Activated T-helper 1 cell treated with anti-CD3 and anti-CD28 coated beads, Interleukin-12 subunit alpha, Interleukin-12 subunit beta, Interleukin-2, Interleukin-4 antibody, amounts not matched to agents 30 ng/mL and 10 ng/mL and 1 ng/mL, durations not matched to agents 14 hours and 24 hours and 36 hours (primary cell): ENCODE measurements around the gene STAT2. TPM values are rescaled to one million over a fixed set of nuclear protein-coding genes. Genes with fewer than 3 reads are reported as not detected.

ENCODE experiments used
- DNase-seq: peaks from one replicate; pipeline ENCODE4 v3.0.0; 2021; ENCODE audit warnings: low spot score
- H3K27ac Mint-ChIP-seq: one replicate; pipeline ENCODE4 v1.8.0; 2021; ENCODE audit warnings: mild to moderate bottlenecking, mixed read lengths
- H3K27me3 Mint-ChIP-seq: one replicate; pipeline ENCODE4 v1.8.0; 2022; ENCODE audit warnings: mild to moderate bottlenecking, moderate library complexity, mixed read lengths; ENCODE audit not compliant: insufficient read depth
- H3K36me3 Mint-ChIP-seq: one replicate; pipeline ENCODE4 v1.8.0; 2021; ENCODE audit warnings: low read depth, mixed read lengths
- H3K4me1 Mint-ChIP-seq: one replicate; pipeline ENCODE4 v1.8.0; 2021; ENCODE audit warnings: low read depth, mixed read lengths
- H3K4me3 Mint-ChIP-seq: one replicate; pipeline ENCODE4 v1.8.0; 2021; ENCODE audit warnings: mild to moderate bottlenecking, moderate library complexity, mixed read lengths
- H3K9me3 Mint-ChIP-seq: one replicate; pipeline ENCODE4 v1.8.0; 2021; ENCODE audit warnings: mixed read lengths
- intact Hi-C: fragments of 100-400 bp; cut with micrococcal nuclease; formaldehyde crosslinking; loops from one replicate; pipeline ENCODE4 v1.15.1; 2024
- total RNA-seq: library from RNA; stranded (reverse); gene quantifications from 2 replicates; pipeline ENCODE4 v1.2.3, GENCODE V29; 2022

The STAT2 gene
- total RNA-seq, 1 donor from 2014 or later = 71.3 TPM

DNA sequence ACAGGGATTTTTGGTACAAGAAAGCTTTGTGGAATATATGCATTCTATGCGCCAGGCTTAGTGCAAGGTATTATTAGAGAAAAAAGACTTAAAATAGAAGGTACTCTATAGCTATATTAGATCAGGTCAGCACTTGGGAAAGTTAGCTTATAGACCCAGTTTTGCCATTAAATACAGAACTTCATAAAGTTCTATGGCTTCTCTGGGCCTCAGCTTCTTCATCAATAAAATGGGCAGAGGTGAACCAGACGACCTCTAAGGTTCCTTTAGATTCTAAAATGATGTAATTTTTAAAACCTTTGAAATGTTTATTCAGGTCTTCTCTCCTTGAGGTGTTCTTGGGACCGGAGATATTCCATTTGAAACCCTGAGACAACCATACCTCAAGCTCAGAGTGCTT, 51.2 kb downstream of the STAT2 start:
- Mint-ChIP-seq H3K4me3 (no peak overlapping the region), H3K9me3 (no peaks in the 10 kb centered on the region), H3K4me1 (no peaks in the 10 kb centered on the region), H3K27ac (no peak overlapping the region), H3K36me3 (peaks cover 19% of the 10 kb centered on the region), H3K27me3 (no peaks in the 10 kb centered on the region)
- DNase-seq = no peak
- intact Hi-C loops = no loop called here

DNA sequence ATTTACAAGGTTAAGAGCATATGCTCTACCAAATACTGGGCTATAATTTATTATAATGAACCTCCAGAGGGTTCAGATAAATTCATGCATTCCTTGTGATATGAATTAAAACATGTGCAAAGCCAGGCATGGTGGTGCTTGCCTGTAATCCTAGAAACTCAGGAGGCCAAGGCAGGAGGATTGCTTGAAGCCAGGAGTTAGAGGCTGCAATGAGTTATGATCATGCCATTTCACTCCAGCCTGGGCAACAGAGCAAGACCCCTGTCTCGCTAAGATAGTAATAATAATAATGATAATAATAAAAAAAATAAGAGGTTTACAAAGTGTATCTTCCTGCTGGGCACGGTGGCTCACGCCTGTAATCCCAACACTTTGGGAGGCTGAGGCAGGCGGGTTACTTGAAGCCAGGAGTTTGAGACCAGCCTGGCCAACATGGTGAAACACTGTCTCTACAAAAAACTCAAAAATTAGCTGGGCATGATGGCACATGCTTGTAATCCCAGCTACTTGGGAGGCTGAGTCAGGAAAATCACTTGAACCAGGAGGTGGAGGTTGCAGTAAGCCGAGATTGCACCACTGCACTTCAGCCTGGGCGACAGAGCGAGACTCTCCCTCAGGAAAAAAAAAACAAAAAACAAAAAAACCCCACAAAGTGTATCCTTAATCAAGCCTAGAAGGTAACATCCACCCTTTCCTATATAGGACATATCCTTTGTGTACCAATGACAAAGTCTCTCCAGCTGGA, 52.5 kb downstream of the STAT2 start:
- Mint-ChIP-seq H3K27me3 (no peaks in the 10 kb centered on the region), H3K4me1 (peaks cover under 1% of the 10 kb centered on the region), H3K9me3 (no peaks in the 10 kb centered on the region), H3K27ac (no peak overlapping the region), H3K36me3 (peaks cover 19% of the 10 kb centered on the region), H3K4me3 (no peak overlapping the region)
- intact Hi-C loops = no loop called here
- DNase-seq = no peak

DNA sequence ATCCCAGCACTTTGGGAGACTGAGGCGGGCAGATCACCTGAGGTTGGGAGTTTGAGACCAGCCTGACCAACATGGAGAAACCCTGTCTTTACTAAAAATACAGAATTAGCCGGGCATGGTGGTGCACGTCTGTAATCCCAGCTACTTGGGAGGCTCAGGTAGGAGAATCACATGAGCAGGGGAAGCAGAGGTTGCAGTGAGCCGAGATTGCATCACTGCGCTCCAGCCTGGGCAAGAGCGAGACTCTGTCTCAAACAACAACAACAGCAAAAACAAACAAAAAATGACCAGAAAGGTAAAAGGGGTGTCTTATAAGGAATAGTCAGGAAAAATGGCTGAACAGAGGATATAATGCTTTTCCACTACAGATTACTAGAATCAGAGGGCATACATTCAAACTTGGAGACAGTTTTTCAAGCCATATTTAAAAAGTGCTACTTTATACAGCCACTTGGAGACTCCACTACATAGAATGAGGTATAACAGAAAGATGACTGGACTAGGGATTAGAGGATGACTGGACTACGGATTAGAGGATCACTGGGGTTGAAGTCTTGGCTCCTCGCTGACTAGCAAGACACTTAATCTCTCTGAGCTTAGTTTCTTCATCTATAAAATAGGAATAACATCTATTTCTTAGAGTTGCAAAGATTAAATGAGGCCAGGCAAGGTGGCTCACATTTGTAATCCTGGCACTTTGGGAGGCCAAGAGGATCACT, 54.9 kb downstream of the STAT2 start:
- peaks cover 11% of the 10 kb centered on the region for H3K36me3 Mint-ChIP-seq
- no peaks in the 10 kb centered on the region for H3K27me3 Mint-ChIP-seq
- H3K9me3 Mint-ChIP-seq = no peaks in the 10 kb centered on the region
- H3K27ac Mint-ChIP-seq = no peak overlapping the region
- H3K4me3 Mint-ChIP-seq = no peak overlapping the region
- no peak for DNase-seq
- intact Hi-C loops = no loop called here
- H3K4me1 Mint-ChIP-seq = peaks cover 20% of the 10 kb centered on the region

DNA sequence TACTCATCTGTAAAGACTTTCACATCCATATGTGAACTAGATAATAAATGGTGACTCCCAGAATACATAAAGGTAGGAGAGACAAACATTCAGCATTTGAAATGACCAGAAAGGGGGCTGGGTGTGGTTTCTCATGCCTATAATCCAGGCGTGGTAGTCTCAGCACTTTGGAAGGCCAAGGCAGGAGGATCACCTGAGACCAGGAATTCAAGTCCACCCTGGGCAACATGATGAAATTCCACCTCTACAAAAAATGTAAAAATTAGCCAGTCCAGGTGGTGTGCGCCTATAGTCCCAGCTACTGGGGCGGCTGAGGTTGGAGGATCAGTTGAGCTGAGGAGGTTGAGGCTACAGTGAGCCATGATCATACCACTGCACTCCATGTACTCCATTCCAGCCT, 55.6 kb downstream of the STAT2 start:
- Mint-ChIP-seq H3K36me3 (peaks cover 7% of the 10 kb centered on the region), H3K4me3 (no peak overlapping the region), H3K4me1 (peaks cover 21% of the 10 kb centered on the region), H3K27me3 (no peaks in the 10 kb centered on the region), H3K27ac (no peak overlapping the region), H3K9me3 (no peaks in the 10 kb centered on the region)
- no peak for DNase-seq
- intact Hi-C loops = no loop called here

DNA sequence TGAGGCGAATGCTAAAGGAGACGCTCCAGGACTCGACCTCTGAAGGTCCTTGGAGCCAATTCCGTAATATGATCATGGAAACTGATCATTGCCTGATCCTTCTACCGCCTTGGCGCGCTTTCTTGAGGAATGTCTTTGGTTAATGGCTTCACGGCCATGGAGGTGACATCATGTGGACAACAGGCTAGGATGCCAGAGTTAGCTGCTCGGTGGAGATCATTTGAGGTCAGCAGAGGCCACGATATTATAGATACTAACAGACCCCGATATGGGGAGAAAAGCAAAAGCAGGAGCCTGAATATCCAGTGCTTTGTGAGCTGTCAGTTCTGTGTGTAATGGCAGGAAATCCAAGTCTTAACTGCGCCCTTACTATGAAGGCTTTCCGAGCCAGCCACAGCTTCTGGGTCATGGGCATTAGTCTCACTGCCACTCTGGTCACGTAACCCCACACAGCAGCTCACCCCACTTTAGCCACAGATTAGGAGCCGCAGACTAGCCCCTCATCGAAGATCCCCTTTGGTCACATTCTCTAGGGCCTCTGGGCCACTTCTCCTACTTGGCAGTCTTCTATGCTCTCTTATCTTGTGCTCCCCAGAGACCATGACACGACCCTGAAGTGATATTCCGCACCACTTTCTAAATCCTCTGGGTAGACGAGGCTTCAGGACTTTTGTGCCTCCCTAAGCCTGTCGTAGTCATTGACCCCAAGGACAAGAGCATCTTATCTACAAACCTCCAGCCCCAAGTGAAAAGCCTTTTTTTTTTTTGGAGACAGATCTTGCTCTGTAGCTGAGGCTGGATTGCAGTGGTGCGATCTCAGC, 59.1 kb downstream of the STAT2 start:
- intact Hi-C loops = loop anchor here (1.0 kb wide), 12 partner anchors 15 to 483 kb away; partner anchors contain the start of genes ANKRD52, IL23A, ORMDL2 and PAN2
- peaks cover 51% of the 10 kb centered on the region for H3K4me1 Mint-ChIP-seq
- H3K27me3 Mint-ChIP-seq = no peaks in the 10 kb centered on the region
- peaks cover 24% of the 10 kb centered on the region for H3K36me3 Mint-ChIP-seq
- no peak for DNase-seq
- H3K9me3 Mint-ChIP-seq = no peaks in the 10 kb centered on the region
- H3K27ac Mint-ChIP-seq = peak overlapping the region; percentile 90
- H3K4me3 Mint-ChIP-seq = peak overlapping the region; percentile 98

DNA sequence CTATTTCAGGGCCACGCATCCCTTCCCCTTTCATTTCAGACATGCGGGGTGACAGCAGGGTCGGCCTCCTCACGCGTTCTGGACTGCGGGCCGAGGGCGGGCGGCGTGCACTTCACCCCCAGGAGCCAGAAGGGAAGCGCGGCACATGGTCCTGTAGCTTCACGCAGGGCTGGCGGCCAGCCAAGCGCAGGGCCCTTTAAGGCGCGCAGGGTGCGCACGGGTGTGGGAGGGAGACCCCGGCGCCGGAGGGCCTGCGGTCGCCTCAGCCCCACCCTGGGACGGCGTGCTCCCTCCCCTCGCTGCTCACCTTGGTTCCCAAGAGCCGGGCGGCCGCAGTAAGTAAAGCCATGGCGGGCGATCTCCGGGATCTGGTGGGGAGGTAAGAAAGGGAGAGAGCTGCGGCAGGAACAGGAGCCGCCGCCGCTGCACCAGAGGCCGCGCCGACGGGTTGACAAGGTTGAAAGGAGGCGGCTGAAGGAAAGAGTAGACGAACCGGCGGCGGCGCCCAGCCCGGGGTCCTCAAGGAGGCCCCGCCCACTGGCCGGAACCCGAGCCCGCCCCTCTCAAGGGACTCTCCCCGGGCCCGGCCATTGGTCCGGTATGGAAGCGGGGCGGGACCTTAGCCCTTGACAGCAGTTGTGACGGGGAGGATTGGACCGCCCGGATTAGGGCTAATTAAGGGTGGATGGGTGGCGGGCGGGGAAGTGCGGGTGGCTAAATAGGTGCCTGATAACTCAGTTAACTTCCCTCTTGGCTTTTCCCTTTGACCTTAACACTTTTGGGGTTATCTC, 59.9 kb downstream of the STAT2 start, which contains the start of gene CS:
Gene CS, minus strand, starts transcription at position 478 of the 791 bp plus-strand sequence. Its CDS starts 129 bp downstream, at position 349.
- intact Hi-C loops = loop anchor here (1.0 kb wide), 12 partner anchors 16 to 482 kb away; partner anchors contain the start of genes ANKRD52, IL23A, ORMDL2 and PAN2
- peaks cover 22% of the 10 kb centered on the region for H3K36me3 Mint-ChIP-seq

DNA sequence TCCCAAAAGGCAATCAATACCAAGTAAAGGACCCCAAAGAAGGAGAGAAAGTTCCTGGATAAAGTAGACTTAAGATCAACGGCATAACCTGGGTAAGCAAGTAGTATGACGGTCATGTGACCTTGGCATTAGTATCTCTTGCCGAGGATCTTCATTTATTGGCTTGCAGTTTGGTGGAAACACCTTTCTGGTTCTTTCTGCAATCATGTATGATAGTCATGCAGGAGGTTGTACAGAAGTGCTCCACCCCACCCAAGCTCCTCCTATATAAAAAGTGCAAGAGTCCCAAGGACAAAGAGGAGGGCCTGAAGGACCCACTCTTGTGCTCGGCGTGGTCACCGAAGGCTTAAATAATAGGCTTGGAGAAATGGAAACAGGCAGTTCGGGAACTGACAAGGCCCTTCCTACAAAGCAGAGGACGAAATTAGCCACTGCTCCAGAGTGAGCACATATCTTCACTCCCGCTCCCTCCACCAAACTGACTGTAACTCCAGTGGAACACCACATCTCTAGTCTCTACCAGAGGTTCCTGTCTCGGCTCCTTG, 60.5 kb downstream of the STAT2 start:
- no peaks in the 10 kb centered on the region for H3K27me3 Mint-ChIP-seq
- no peaks in the 10 kb centered on the region for H3K9me3 Mint-ChIP-seq
- peaks cover 20% of the 10 kb centered on the region for H3K36me3 Mint-ChIP-seq
- intact Hi-C loops = no loop called here
- DNase-seq = peak; percentile 20
- H3K27ac Mint-ChIP-seq = peak overlapping the region; percentile 90
- peaks cover 51% of the 10 kb centered on the region for H3K4me1 Mint-ChIP-seq
- H3K4me3 Mint-ChIP-seq = peak overlapping the region; percentile 98

More for the DNA sequence above, 59.9 kb downstream of the STAT2 start, which contains the start of gene CS:
- Mint-ChIP-seq H3K27ac (peak within 1 kb of the TSS; percentile 90), H3K9me3 (no peaks in the 10 kb centered on the region), H3K4me1 (peaks cover 51% of the 10 kb centered on the region), H3K27me3 (no peaks in the 10 kb centered on the region), H3K4me3 (peak within 1 kb of the TSS; percentile 98)
- peak; percentile 98 for DNase-seq

DNA sequence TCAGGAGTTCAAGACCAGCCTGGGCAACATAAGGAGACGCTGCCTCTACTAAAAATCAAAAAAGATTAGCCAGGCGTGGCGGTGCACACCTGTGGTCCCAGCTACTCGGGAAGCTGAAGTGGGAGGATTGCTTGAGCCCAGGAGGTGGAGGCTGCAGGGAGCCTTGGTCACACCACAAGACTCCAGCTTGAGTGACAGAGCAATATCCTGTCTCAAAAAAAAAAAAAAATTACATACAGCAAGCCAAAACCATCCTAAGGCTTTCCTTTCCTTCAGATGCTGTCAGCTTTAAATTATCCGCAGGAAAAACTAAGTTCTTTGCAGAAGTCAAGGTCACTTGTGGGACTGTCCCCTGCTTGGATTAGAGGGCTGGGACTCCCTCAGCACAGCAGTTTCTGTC, 61.1 kb downstream of the STAT2 start:
- no peaks in the 10 kb centered on the region for H3K27me3 Mint-ChIP-seq
- peaks cover 54% of the 10 kb centered on the region for H3K4me1 Mint-ChIP-seq

DNA sequence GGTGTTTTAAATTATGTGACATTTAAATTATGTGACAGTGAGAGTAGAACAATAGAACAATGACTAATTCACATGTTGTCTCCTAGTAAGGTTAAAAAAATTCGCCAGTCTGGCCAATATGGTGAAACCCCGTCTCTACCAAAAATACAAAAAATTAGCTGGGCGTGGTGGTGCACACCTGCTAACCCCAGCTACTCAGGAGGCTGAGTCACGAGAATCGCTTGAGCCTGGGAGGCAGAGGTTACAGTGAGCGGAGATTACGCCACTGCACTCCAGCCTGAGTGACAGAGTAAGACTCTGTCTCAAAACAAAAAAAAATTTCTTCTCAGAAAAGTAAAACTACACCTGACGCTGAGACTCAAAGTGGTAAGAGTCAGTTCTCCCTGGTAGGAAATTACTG, 62.5 kb downstream of the STAT2 start:
- H3K4me3 Mint-ChIP-seq = peak overlapping the region; percentile 60

More for the DNA sequence above, 61.1 kb downstream of the STAT2 start:
- H3K9me3 Mint-ChIP-seq = no peaks in the 10 kb centered on the region
- DNase-seq = no peak
- H3K36me3 Mint-ChIP-seq = peaks cover 23% of the 10 kb centered on the region
- peak overlapping the region; percentile 90 for H3K27ac Mint-ChIP-seq
- intact Hi-C loops = no loop called here
- H3K4me3 Mint-ChIP-seq = peak overlapping the region; percentile 98

DNA sequence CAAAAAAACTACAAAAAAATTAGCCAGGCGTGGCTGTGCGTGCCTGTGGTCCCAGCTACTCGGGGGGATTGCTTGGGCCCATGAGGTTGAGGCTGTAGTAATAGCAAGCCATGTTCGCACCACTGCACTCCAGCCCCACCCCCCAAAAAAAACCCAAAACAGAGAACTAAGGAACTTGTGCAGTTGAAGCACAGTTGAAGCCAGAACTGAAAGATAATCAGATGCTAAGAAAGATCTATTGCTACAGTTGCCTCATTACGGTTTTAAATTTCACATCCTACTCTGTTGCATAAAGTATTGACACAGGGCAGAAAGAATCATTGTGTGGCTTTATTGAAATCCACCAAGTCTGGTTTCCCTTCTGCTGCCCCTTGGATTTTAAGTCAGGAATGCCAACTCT, 63.6 kb downstream of the STAT2 start:
- H3K4me3 Mint-ChIP-seq = no peak overlapping the region
- H3K9me3 Mint-ChIP-seq = no peaks in the 10 kb centered on the region
- no peak for DNase-seq
- H3K27me3 Mint-ChIP-seq = no peaks in the 10 kb centered on the region
- intact Hi-C loops = no loop called here
- no peak overlapping the region for H3K27ac Mint-ChIP-seq
- peaks cover 53% of the 10 kb centered on the region for H3K4me1 Mint-ChIP-seq
- peaks cover 29% of the 10 kb centered on the region for H3K36me3 Mint-ChIP-seq

More for the DNA sequence above, 62.5 kb downstream of the STAT2 start:
- H3K27ac Mint-ChIP-seq = no peak overlapping the region
- no peaks in the 10 kb centered on the region for H3K9me3 Mint-ChIP-seq
- no peaks in the 10 kb centered on the region for H3K27me3 Mint-ChIP-seq
- peaks cover 57% of the 10 kb centered on the region for H3K4me1 Mint-ChIP-seq
- no peak for DNase-seq
- peaks cover 25% of the 10 kb centered on the region for H3K36me3 Mint-ChIP-seq
- intact Hi-C loops = no loop called here

DNA sequence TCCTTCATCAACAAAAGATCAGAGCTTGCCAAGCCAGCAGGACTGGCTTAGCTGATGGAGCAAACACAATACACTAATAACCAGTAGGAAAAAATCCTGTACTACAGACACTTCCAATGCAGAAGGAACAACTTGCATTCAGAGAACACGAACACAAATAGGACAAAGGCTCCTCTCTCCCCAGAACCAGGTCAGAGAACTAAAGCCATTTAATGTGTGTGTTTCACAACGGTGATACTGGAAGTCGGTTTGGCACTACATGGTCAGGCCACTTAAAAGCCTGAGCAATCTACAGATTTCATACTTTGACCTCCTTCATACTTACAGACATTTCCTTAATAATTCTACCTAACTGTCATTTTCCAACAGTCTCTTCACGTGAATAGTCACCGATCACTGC, 66.1 kb downstream of the STAT2 start:
- no peaks in the 10 kb centered on the region for H3K27me3 Mint-ChIP-seq
- H3K27ac Mint-ChIP-seq = no peak overlapping the region
- no peaks in the 10 kb centered on the region for H3K9me3 Mint-ChIP-seq
- H3K36me3 Mint-ChIP-seq = peaks cover 34% of the 10 kb centered on the region
- no peak overlapping the region for H3K4me3 Mint-ChIP-seq
- peaks cover 46% of the 10 kb centered on the region for H3K4me1 Mint-ChIP-seq
- DNase-seq = no peak
- intact Hi-C loops = no loop called here
